ENCODE data around the gene RNF103. TPM values are rescaled to one million over a fixed set of nuclear protein-coding genes. Genes with fewer than 3 reads are reported as not detected.

RNF103 gene
- total and polyA plus RNA-seq, 4 donors: 11.8 to 46.0 (median 19.4) TPM

DNA sequence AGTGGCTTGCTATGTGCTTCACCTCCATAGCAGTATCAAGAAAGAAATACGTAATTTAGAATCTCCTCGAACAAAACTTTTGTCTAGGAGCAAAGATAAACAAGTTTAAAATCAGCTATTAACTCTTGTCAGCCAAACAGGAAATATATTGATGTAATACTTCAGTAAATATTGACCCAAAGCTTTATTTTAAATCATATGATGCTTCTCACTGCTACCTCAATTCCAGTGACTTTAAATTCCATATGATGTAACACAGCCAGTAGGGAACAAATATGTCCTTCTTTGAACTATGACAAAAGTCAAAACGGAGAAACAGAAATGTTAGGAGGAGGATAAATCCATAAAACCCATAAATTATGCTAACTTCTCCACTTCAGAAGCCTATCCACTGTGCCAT, 7.2 kb downstream of the RNF103 start:
- H3K4me1 ChIP-seq (ENCODE audit: control insufficient read depth in 5 of 5, insufficient read depth in 5 of 5, low read length in 5 of 5): peaks cover 0 to 11% (median 8%) of the 10 kb centered on the region in 5 donors
- H3K36me3 ChIP-seq (ENCODE audit: control insufficient read depth in 4 of 4, insufficient read depth in 4 of 4, low read length in 4 of 4): peaks cover 7 to 29% (median 20%) of the 10 kb centered on the region in 4 donors
- 74 to 79% methylated on average over 3 of the region's 3 CpGs for WGBS, 2 donors
- H3K4me3 ChIP-seq: no peak overlapping the region
- no peaks in the 10 kb centered on the region for H3K9me3 ChIP-seq (ENCODE audit: control insufficient read depth in 4 of 4, insufficient read depth in 3 of 4, low read length in 3 of 4)
- no peak for TF ChIP-seq CTCF (IDR thresholded peaks at IDR 0.05; ENCODE audit: control extremely low read depth, extremely low read depth)
- ATAC-seq (ENCODE audit: insufficient read depth, low FRiP score) (no peak), DNase-seq (no peak)
- H3K9ac ChIP-seq (ENCODE audit: insufficient read depth in 1 of 2, low read length in 2 of 2): no peak overlapping the region
- H3K27me3 ChIP-seq (ENCODE audit: control insufficient read depth in 3 of 3, insufficient read depth in 3 of 3, low read length in 2 of 3): no peaks in the 10 kb centered on the region
- H3K27ac ChIP-seq (ENCODE audit: low read depth in 1 of 2, low read length in 1 of 2): no peak overlapping the region

- H3K9ac ChIP-seq (ENCODE audit: insufficient read depth in 1 of 2, low read length in 2 of 2): no peak overlapping the region
- no peak overlapping the region for H3K27ac ChIP-seq (ENCODE audit: low read depth in 1 of 2, low read length in 1 of 2)
- H3K27me3 ChIP-seq (ENCODE audit: control insufficient read depth in 3 of 3, insufficient read depth in 3 of 3, low read length in 2 of 3): no peaks in the 10 kb centered on the region
- no peaks in the 10 kb centered on the region for H3K9me3 ChIP-seq (ENCODE audit: control insufficient read depth in 4 of 4, insufficient read depth in 3 of 4, low read length in 3 of 4)
- peaks cover 8 to 32% (median 24%) of the 10 kb centered on the region in 4 donors for H3K36me3 ChIP-seq (ENCODE audit: control insufficient read depth in 4 of 4, insufficient read depth in 4 of 4, low read length in 4 of 4)
- TF ChIP-seq CTCF (IDR thresholded peaks at IDR 0.05; ENCODE audit: control extremely low read depth, extremely low read depth): no peak
- H3K4me3 ChIP-seq: no peak overlapping the region
- no peak for DNase-seq
- ATAC-seq (ENCODE audit: insufficient read depth, low FRiP score): no peak
- peaks cover 0 to 11% (median 3%) of the 10 kb centered on the region in 5 donors for H3K4me1 ChIP-seq (ENCODE audit: control insufficient read depth in 5 of 5, insufficient read depth in 5 of 5, low read length in 5 of 5)
Measured at GRCh38 chr2:86615596-86615995, 8.1 kb downstream of the RNF103 start.

- peaks cover 0 to 5% (median 0%) of the 10 kb centered on the region in 5 donors for H3K4me1 ChIP-seq (ENCODE audit: control insufficient read depth in 5 of 5, insufficient read depth in 5 of 5, low read length in 5 of 5)
- WGBS, 2 donors: 89 to 91% methylated on average over 4 of the region's 4 CpGs
- ATAC-seq (ENCODE audit: insufficient read depth, low FRiP score) (no peak), DNase-seq (no peak)
- H3K27ac ChIP-seq (ENCODE audit: low read depth in 1 of 2, low read length in 1 of 2): no peak overlapping the region
- H3K4me3 ChIP-seq: no peak overlapping the region
- H3K9ac ChIP-seq (ENCODE audit: insufficient read depth in 1 of 2, low read length in 2 of 2): no peak overlapping the region
- H3K9me3 ChIP-seq (ENCODE audit: control insufficient read depth in 4 of 4, insufficient read depth in 3 of 4, low read length in 3 of 4): no peaks in the 10 kb centered on the region
- H3K36me3 ChIP-seq (ENCODE audit: control insufficient read depth in 4 of 4, insufficient read depth in 4 of 4, low read length in 4 of 4): peaks cover 12 to 32% (median 29%) of the 10 kb centered on the region in 4 donors
- TF ChIP-seq CTCF (IDR thresholded peaks at IDR 0.05; ENCODE audit: control extremely low read depth, extremely low read depth): no peak
- H3K27me3 ChIP-seq (ENCODE audit: control insufficient read depth in 3 of 3, insufficient read depth in 3 of 3, low read length in 2 of 3): no peaks in the 10 kb centered on the region
Measured at GRCh38 chr2:86613515-86613914, 10.2 kb downstream of the RNF103 start.

- Histone ChIP-seq H3K27me3 (ENCODE audit: control insufficient read depth in 3 of 3, insufficient read depth in 3 of 3, low read length in 2 of 3) (no peaks in the 10 kb centered on the region), H3K36me3 (ENCODE audit: control insufficient read depth in 4 of 4, insufficient read depth in 4 of 4, low read length in 4 of 4) (peaks cover 13 to 25% (median 20%) of the 10 kb centered on the region in 4 donors), H3K27ac (ENCODE audit: low read depth in 1 of 2, low read length in 1 of 2) (no peak overlapping the region), H3K9me3 (ENCODE audit: control insufficient read depth in 4 of 4, insufficient read depth in 3 of 4, low read length in 3 of 4) (no peaks in the 10 kb centered on the region), H3K9ac (ENCODE audit: insufficient read depth in 1 of 2, low read length in 2 of 2) (no peak overlapping the region), H3K4me3 (no peak overlapping the region), H3K4me1 (ENCODE audit: control insufficient read depth in 5 of 5, insufficient read depth in 5 of 5, low read length in 5 of 5) (peaks cover 0 to 4% (median 0%) of the 10 kb centered on the region in 5 donors)
- TF ChIP-seq CTCF (IDR thresholded peaks at IDR 0.05; ENCODE audit: control extremely low read depth, extremely low read depth): no peak
- DNase-seq (no peak), ATAC-seq (ENCODE audit: insufficient read depth, low FRiP score) (no peak)
- WGBS, 2 donors: 98% methylated on average over 1 of the region's 1 CpG
Measured at GRCh38 chr2:86610871-86611270, 12.8 kb downstream of the RNF103 start.
